Mesothelial cell of epicardium (in vitro differentiated cells): ENCODE data around the gene SYTL2. TPM values are rescaled to one million over a fixed set of nuclear protein-coding genes. Genes with fewer than 3 reads are reported as not detected.

ENCODE experiments used
- DNase-seq, 2 experiments: peaks; one replicate each; pipeline ENCODE4 v3.0.0; 2021; ENCODE audit warnings: low spot score in 2 of 2; ENCODE audit not compliant: unreplicated experiment in 2 of 2
- H3K27ac Mint-ChIP-seq: 2 replicates; pipeline ENCODE4 v1.8.0; 2021; ENCODE audit warnings: mixed read lengths
- H3K27me3 Mint-ChIP-seq: 2 replicates; pipeline ENCODE4 v1.8.0; 2021; ENCODE audit warnings: low read depth, mixed read lengths
- H3K36me3 Mint-ChIP-seq: 2 replicates; pipeline ENCODE4 v1.8.0; 2021; ENCODE audit warnings: mixed read lengths
- H3K4me1 Mint-ChIP-seq: 2 replicates; pipeline ENCODE4 v1.8.0; 2021; ENCODE audit warnings: mixed read lengths
- H3K4me3 Mint-ChIP-seq: 2 replicates; pipeline ENCODE4 v1.8.0; 2021; ENCODE audit warnings: mild to moderate bottlenecking, moderate library complexity, mixed read lengths
- H3K9me3 Mint-ChIP-seq: 2 replicates; pipeline ENCODE4 v1.8.0; 2021; ENCODE audit warnings: mixed read lengths
- CTCF ChIP-seq: fragments of 200-600 bp; sonication (generic); IDR thresholded peaks from one replicate; pipeline ENCODE4 v1.5.0; 2021; ENCODE audit warnings: antibody characterized with exemption; ENCODE audit not compliant: unreplicated experiment
- total RNA-seq: library from RNA; stranded (reverse); gene quantifications from 3 replicates; pipeline ENCODE4 v1.2.1, GENCODE V29; 2021

SYTL2 gene
- total RNA-seq, 1 donor from 2014 or later, result 9.9 TPM

- no peaks in the 10 kb centered on the region for H3K36me3 Mint-ChIP-seq
- TF ChIP-seq CTCF, result no peak
- H3K9me3 Mint-ChIP-seq, result no peaks in the 10 kb centered on the region
- H3K27ac Mint-ChIP-seq, result no peak overlapping the region
- peaks cover 31% of the 10 kb centered on the region for H3K4me1 Mint-ChIP-seq
- H3K4me3 Mint-ChIP-seq, result no peak overlapping the region
- no peaks in the 10 kb centered on the region for H3K27me3 Mint-ChIP-seq
- DNase-seq, result no peak
These were observed 11.9 kb upstream of the SYTL2 start for GRCh38 chr11:85822814-85823213.

GRCh38 chr11:85821636-85822035 lies 10.7 kb upstream of the SYTL2 start:
- H3K4me3 Mint-ChIP-seq, result no peak overlapping the region
- H3K36me3 Mint-ChIP-seq, result no peaks in the 10 kb centered on the region
- no peak for TF ChIP-seq CTCF
- H3K4me1 Mint-ChIP-seq, result peaks cover 19% of the 10 kb centered on the region
- H3K27me3 Mint-ChIP-seq, result no peaks in the 10 kb centered on the region
- H3K9me3 Mint-ChIP-seq, result no peaks in the 10 kb centered on the region
- H3K27ac Mint-ChIP-seq, result no peak overlapping the region
- DNase-seq, result no peak

- Mint-ChIP-seq H3K27ac (no peak overlapping the region), H3K4me3 (no peak overlapping the region), H3K9me3 (no peaks in the 10 kb centered on the region), H3K4me1 (peaks cover 8% of the 10 kb centered on the region), H3K36me3 (no peaks in the 10 kb centered on the region), H3K27me3 (no peaks in the 10 kb centered on the region)
- TF ChIP-seq CTCF, result no peak
- DNase-seq, result no peak
These were observed 8.5 kb upstream of the SYTL2 start for GRCh38 chr11:85819441-85819840.

- no peak for DNase-seq
- no peaks in the 10 kb centered on the region for H3K9me3 Mint-ChIP-seq
- H3K27ac Mint-ChIP-seq, result no peak overlapping the region
- TF ChIP-seq CTCF, result no peak
- H3K27me3 Mint-ChIP-seq, result peaks cover 19% of the 10 kb centered on the region
- H3K36me3 Mint-ChIP-seq, result no peaks in the 10 kb centered on the region
- no peak overlapping the region for H3K4me3 Mint-ChIP-seq
- H3K4me1 Mint-ChIP-seq, result peaks cover 10% of the 10 kb centered on the region
These were observed 4.4 kb upstream of the SYTL2 start for GRCh38 chr11:85815186-85815931.

GRCh38 chr11:85813721-85814120 lies 2.8 kb upstream of the SYTL2 start:
- H3K27ac Mint-ChIP-seq, result no peak overlapping the region

More at GRCh38 chr11:85813721-85814120, 2.8 kb upstream of the SYTL2 start:
- Mint-ChIP-seq H3K9me3 (no peaks in the 10 kb centered on the region), H3K4me1 (peaks cover 17% of the 10 kb centered on the region), H3K36me3 (no peaks in the 10 kb centered on the region), H3K4me3 (no peak overlapping the region), H3K27me3 (peaks cover 23% of the 10 kb centered on the region)
- no peak for TF ChIP-seq CTCF
- no peak for DNase-seq
